Keratinocyte (primary cell): ENCODE data around the gene HTRA1.

Experiments used
- CTCF ChIP-seq, 3 experiments: IDR thresholded peaks in 1 of 3; conservative IDR thresholded peaks in 1 of 3; optimal IDR thresholded peaks in 1 of 3; 2 replicates in 2 of 3; 3 replicates in 1 of 3; pipeline versions ENCODE3 to v1.5.1; 2011; ENCODE audit warnings: low read length in 3 of 3, mild to moderate bottlenecking in 3 of 3, moderate library complexity in 2 of 3, control low read depth in 1 of 3, inconsistent platforms in 1 of 3; ENCODE audit not compliant: insufficient read depth in 2 of 3; ENCODE audit errors: extremely low read depth in 1 of 3
- EZH2 ChIP-seq: IDR thresholded peaks from one replicate; pipeline ENCODE4 v1.6.1; 2012; ENCODE audit warnings: inconsistent platforms, mild to moderate bottlenecking, low read length, moderate library complexity

- TF ChIP-seq CTCF (optimal IDR thresholded peaks at IDR 0.05 in 1 of 3, IDR thresholded peaks at IDR 0.05 in 1 of 3, conservative IDR thresholded peaks at IDR 0.05 in 1 of 3; ENCODE audit: extremely low read depth in 1 of 3, insufficient read depth in 2 of 3, low read length in 3 of 3) (no peak), EZH2 (no peak)
Observed at GRCh38 chr10:122458693-122459092, 2.7 kb upstream of the HTRA1 start.
